Body of pancreas (tissue), 4 donors: Measurements from ENCODE around the gene TTLL10.

Experiments used
- POLR2A ChIP-seq, 3 donors: fragments of 450-650 bp; IDR thresholded peaks; one replicate each; pipeline ENCODE4 v1.6.1; 2016; ENCODE audit warnings: antibody characterized with exemption in 3 of 3, mild to moderate bottlenecking in 2 of 3
- TF ChIP-seq, protein P1 (sequence below), 7 experiments: fragments of 450-650 bp in 4 of 7; fragments of 200-600 bp in 3 of 7; sonication (generic) in 3 of 7; IDR thresholded peaks; one replicate each; pipeline ENCODE4 v1.5.1; 2016 to 2019; ENCODE audit warnings: antibody characterized with exemption in 7 of 7

DNA sequence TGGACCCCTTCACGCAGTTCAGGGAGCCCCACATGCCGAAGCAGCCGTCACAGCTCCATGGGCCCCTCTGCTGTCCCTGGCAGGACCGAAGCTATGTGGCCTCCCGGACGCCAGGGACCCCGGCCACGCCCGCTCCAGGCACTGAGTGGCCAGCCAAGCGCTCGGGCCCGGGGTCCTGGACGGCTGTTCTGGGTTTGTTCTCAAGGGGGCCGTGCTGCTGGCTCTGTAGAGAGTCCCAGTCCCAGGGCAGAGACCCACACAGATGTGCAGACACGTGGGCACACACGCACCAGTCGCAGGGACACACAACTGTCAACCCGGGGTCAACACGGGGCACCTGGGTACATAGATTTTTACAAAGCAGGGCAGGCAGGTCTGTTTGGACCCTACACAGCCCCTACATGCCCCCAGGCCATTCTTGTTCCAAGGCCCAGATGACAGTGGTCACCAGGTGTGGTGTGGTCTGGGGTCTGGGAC, 65.1 kb downstream of the TTLL10 start:
- no peak for TF ChIP-seq POLR2A (IDR thresholded peaks at IDR 0.05)
- TF ChIP-seq, protein P1, sequence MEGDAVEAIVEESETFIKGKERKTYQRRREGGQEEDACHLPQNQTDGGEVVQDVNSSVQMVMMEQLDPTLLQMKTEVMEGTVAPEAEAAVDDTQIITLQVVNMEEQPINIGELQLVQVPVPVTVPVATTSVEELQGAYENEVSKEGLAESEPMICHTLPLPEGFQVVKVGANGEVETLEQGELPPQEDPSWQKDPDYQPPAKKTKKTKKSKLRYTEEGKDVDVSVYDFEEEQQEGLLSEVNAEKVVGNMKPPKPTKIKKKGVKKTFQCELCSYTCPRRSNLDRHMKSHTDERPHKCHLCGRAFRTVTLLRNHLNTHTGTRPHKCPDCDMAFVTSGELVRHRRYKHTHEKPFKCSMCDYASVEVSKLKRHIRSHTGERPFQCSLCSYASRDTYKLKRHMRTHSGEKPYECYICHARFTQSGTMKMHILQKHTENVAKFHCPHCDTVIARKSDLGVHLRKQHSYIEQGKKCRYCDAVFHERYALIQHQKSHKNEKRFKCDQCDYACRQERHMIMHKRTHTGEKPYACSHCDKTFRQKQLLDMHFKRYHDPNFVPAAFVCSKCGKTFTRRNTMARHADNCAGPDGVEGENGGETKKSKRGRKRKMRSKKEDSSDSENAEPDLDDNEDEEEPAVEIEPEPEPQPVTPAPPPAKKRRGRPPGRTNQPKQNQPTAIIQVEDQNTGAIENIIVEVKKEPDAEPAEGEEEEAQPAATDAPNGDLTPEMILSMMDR (IDR thresholded peaks at IDR 0.05), result no peak
